Measurements from ENCODE around the gene DCUN1D5.

Gene DCUN1D5

GRCh38 chr11:103091801-103092524 lies at the start of gene DCUN1D5:
TSS of gene DCUN1D5 (minus strand) at chr11:103092160. CDS start at chr11:103091872, 288 bp downstream.
- peak; percentile 96 to 97 for DNase-seq

- no peak for DNase-seq
Measured at GRCh38 chr11:103125462-103125861, 33.5 kb upstream of the DCUN1D5 start.

GRCh38 chr11:103114836-103115235 lies 22.9 kb upstream of the DCUN1D5 start:
- DNase-seq = no peak

GRCh38 chr11:103112364-103112763 lies 20.4 kb upstream of the DCUN1D5 start:
- no peak for DNase-seq

GRCh38 chr11:103111400-103111799 lies 19.4 kb upstream of the DCUN1D5 start:
- no peak for DNase-seq

- DNase-seq = no peak
Measured at GRCh38 chr11:103110391-103110790, 18.4 kb upstream of the DCUN1D5 start.

- DNase-seq = peak in 1 of 2 experiments; percentile 14
Measured at GRCh38 chr11:103109818-103110388, 17.9 kb upstream of the DCUN1D5 start.

GRCh38 chr11:103108933-103109817 lies 17.2 kb upstream of the DCUN1D5 start, which contains the start of gene DYNC2H1:
TSS of gene DYNC2H1 (plus strand) at chr11:103109426. CDS start at chr11:103109575, 149 bp downstream.
- DNase-seq = peak; percentile 85 to 88

GRCh38 chr11:103097279-103097678 lies 5.3 kb upstream of the DCUN1D5 start:
- DNase-seq = no peak

GRCh38 chr11:103091064-103091800 lies 728 bp downstream of the DCUN1D5 start:
- peak; percentile 52 to 57 for DNase-seq

GRCh38 chr11:103086461-103086860 lies 5.5 kb downstream of the DCUN1D5 start:
- no peak for DNase-seq

- no peak for DNase-seq
Measured at GRCh38 chr11:103085758-103086365, 6.1 kb downstream of the DCUN1D5 start.

GRCh38 chr11:103079833-103080232 lies 12.1 kb downstream of the DCUN1D5 start:
- no peak for DNase-seq

GRCh38 chr11:103078710-103079109 lies 13.2 kb downstream of the DCUN1D5 start:
- DNase-seq = no peak

GRCh38 chr11:103077554-103077953 lies 14.4 kb downstream of the DCUN1D5 start:
- no peak for DNase-seq

- DNase-seq = no peak
Measured at GRCh38 chr11:103076361-103076760, 15.6 kb downstream of the DCUN1D5 start.

GRCh38 chr11:103071008-103071407 lies 21.0 kb downstream of the DCUN1D5 start:
- no peak for DNase-seq

- no peak for DNase-seq
Measured at GRCh38 chr11:103070142-103070541, 21.8 kb downstream of the DCUN1D5 start.

GRCh38 chr11:103069367-103069766 lies 22.6 kb downstream of the DCUN1D5 start:
- DNase-seq = no peak

GRCh38 chr11:103067118-103067517 lies 24.8 kb downstream of the DCUN1D5 start:
- no peak for DNase-seq

GRCh38 chr11:103061656-103062055 lies 30.3 kb downstream of the DCUN1D5 start:
- no peak for DNase-seq

GRCh38 chr11:103055221-103055890 lies 36.6 kb downstream of the DCUN1D5 start:
- DNase-seq = no peak
